Mesothelial cell of epicardium (in vitro differentiated cells): ENCODE results near the gene SLAMF9. TPM values are rescaled to one million over a fixed set of nuclear protein-coding genes. Genes with fewer than 3 reads are reported as not detected.

Experiments
- DNase-seq, 2 experiments: peaks; one replicate each; pipeline ENCODE4 v3.0.0; 2021; ENCODE audit warnings: low spot score in 2 of 2; ENCODE audit not compliant: unreplicated experiment in 2 of 2
- H3K27ac Mint-ChIP-seq: 2 replicates; pipeline ENCODE4 v1.8.0; 2021; ENCODE audit warnings: mixed read lengths
- H3K27me3 Mint-ChIP-seq: 2 replicates; pipeline ENCODE4 v1.8.0; 2021; ENCODE audit warnings: low read depth, mixed read lengths
- H3K36me3 Mint-ChIP-seq: 2 replicates; pipeline ENCODE4 v1.8.0; 2021; ENCODE audit warnings: mixed read lengths
- H3K4me1 Mint-ChIP-seq: 2 replicates; pipeline ENCODE4 v1.8.0; 2021; ENCODE audit warnings: mixed read lengths
- H3K4me3 Mint-ChIP-seq: 2 replicates; pipeline ENCODE4 v1.8.0; 2021; ENCODE audit warnings: mild to moderate bottlenecking, moderate library complexity, mixed read lengths
- H3K9me3 Mint-ChIP-seq: 2 replicates; pipeline ENCODE4 v1.8.0; 2021; ENCODE audit warnings: mixed read lengths
- CTCF ChIP-seq: fragments of 200-600 bp; sonication (generic); IDR thresholded peaks from one replicate; pipeline ENCODE4 v1.5.0; 2021; ENCODE audit warnings: antibody characterized with exemption; ENCODE audit not compliant: unreplicated experiment
- total RNA-seq: library from RNA; stranded (reverse); gene quantifications from 3 replicates; pipeline ENCODE4 v1.2.1, GENCODE V29; 2021

SLAMF9 gene
- total RNA-seq, 1 donor from 2014 or later: not detected

- peaks cover 24% of the 10 kb centered on the region for H3K4me1 Mint-ChIP-seq
- H3K9me3 Mint-ChIP-seq: peaks cover 11% of the 10 kb centered on the region
- peaks cover 2% of the 10 kb centered on the region for H3K36me3 Mint-ChIP-seq
Measured at GRCh38 chr1:159902541-159902940, 51.5 kb downstream of the SLAMF9 start.

More at GRCh38 chr1:159902541-159902940, 51.5 kb downstream of the SLAMF9 start:
- TF ChIP-seq CTCF: no peak
- DNase-seq: no peak
- Mint-ChIP-seq H3K27me3 (peaks cover 2% of the 10 kb centered on the region), H3K27ac (no peak overlapping the region), H3K4me3 (no peak overlapping the region)

Other genes with a start within 250 kb of the SLAMF9 start
- not detected in 3 replicates for gene CRP, start 239.6 kb downstream of the SLAMF9 start, total RNA-seq
- 40.1 to 42.1 TPM (median 41.3 TPM) in 3 replicates for gene DUSP23, start 173.3 kb downstream of the SLAMF9 start, total RNA-seq
- gene FCRL6, start 151.9 kb downstream of the SLAMF9 start, total RNA-seq: 0.60 to 0.62 TPM (median 0.61 TPM) in 3 replicates
- gene SLAMF8, start 127.4 kb downstream of the SLAMF9 start, total RNA-seq: not detected in 3 replicates
- gene VSIG8, start 91.6 kb downstream of the SLAMF9 start, total RNA-seq: not detected in 3 replicates
- gene CFAP45, start 54.1 kb downstream of the SLAMF9 start, total RNA-seq: 0.18 to 0.20 TPM (median 0.20 TPM) in 3 replicates
- 41.6 to 46.2 TPM (median 44.6 TPM) in 3 replicates for gene TAGLN2, start 28.7 kb downstream of the SLAMF9 start, total RNA-seq
- gene IGSF9, start 8.6 kb downstream of the SLAMF9 start, total RNA-seq: 75.8 to 77.5 TPM (median 76.9 TPM) in 3 replicates
- 17.0 to 17.9 TPM (median 17.3 TPM) in 3 replicates for gene PIGM, start 77.8 kb upstream of the SLAMF9 start, total RNA-seq
- gene KCNJ10, start 115.9 kb upstream of the SLAMF9 start, total RNA-seq: 0.14 to 0.27 TPM (median 0.22 TPM) in 3 replicates
- 0.07 to 0.09 TPM in 2 of 3 replicates, not detected in the other for gene KCNJ9, start 127.3 kb upstream of the SLAMF9 start, total RNA-seq
- 32.3 to 36.3 TPM (median 33.2 TPM) in 3 replicates for gene IGSF8, start 144.4 kb upstream of the SLAMF9 start, total RNA-seq
- gene ATP1A2, start 161.5 kb upstream of the SLAMF9 start, total RNA-seq: 0.54 to 0.76 TPM (median 0.64 TPM) in 3 replicates
- gene ATP1A4, start 197.4 kb upstream of the SLAMF9 start, total RNA-seq: 0.29 to 0.38 TPM (median 0.33 TPM) in 3 replicates
- gene CASQ1, start 236.3 kb upstream of the SLAMF9 start, total RNA-seq: 0.16 to 0.27 TPM in 2 of 3 replicates, not detected in the other